Brain microvascular endothelial cell (primary cell): ENCODE measurements around the gene PROX1.

Experiments used
- DNase-seq: peaks from one replicate; pipeline ENCODE4 v3.0.0-alpha.2; 2020
- H3K27ac ChIP-seq: fragments of 250-450 bp; sonication (Bioruptor Pico); 2 replicates; pipeline ENCODE4 v1.5.1; 2020; ENCODE audit warnings: mild to moderate bottlenecking, moderate library complexity
- H3K27me3 ChIP-seq: fragments of 250-450 bp; sonication (Bioruptor Pico); replicated peaks from 2 replicates; pipeline ENCODE4 v1.5.1; 2020; ENCODE audit warnings: mild to moderate bottlenecking
- H3K36me3 ChIP-seq: fragments of 250-450 bp; sonication (Bioruptor Pico); replicated peaks from 2 replicates; pipeline ENCODE4 v1.5.1; 2020; ENCODE audit warnings: mild to moderate bottlenecking
- H3K4me3 ChIP-seq: 2 replicates; pipeline ENCODE4 v1.5.1; 2011; ENCODE audit warnings: low read depth, mild to moderate bottlenecking, control low read depth, low read length, moderate library complexity
- CTCF ChIP-seq: IDR thresholded peaks from 2 replicates; pipeline ENCODE4 v1.5.1; 2011; ENCODE audit warnings: low read depth, mild to moderate bottlenecking, moderate library complexity, low read length, control low read depth, inconsistent platforms; ENCODE audit errors: missing control alignments
- in situ Hi-C: cut with HindIII; loops from 2 replicates; pipeline ENCODE4 v1.10.0; 2017; ENCODE audit warnings: low sequenced_read_pairs, low pct_ligation_motif_present

Gene PROX1

GRCh38 chr1:213993929-213994328, 6.2 kb downstream of the PROX1 start:
- in situ Hi-C loops = no loop called here
- no peak overlapping the region for H3K4me3 ChIP-seq
- TF ChIP-seq CTCF = no peak
- H3K27me3 ChIP-seq = peaks cover 11% of the 10 kb centered on the region
- no peaks in the 10 kb centered on the region for H3K36me3 ChIP-seq
- no peak for DNase-seq
- H3K27ac ChIP-seq = no peak overlapping the region

GRCh38 chr1:213994888-213995287, 7.1 kb downstream of the PROX1 start:
- peaks cover 2% of the 10 kb centered on the region for H3K27me3 ChIP-seq
- no peaks in the 10 kb centered on the region for H3K36me3 ChIP-seq
- no peak overlapping the region for H3K4me3 ChIP-seq
- no peak for TF ChIP-seq CTCF
- in situ Hi-C loops = no loop called here
- DNase-seq = no peak
- H3K27ac ChIP-seq = no peak overlapping the region

GRCh38 chr1:213995603-213996002, 7.8 kb downstream of the PROX1 start:
- H3K27me3 ChIP-seq = no peaks in the 10 kb centered on the region
- no peak overlapping the region for H3K4me3 ChIP-seq
- in situ Hi-C loops = no loop called here
- no peaks in the 10 kb centered on the region for H3K36me3 ChIP-seq
- H3K27ac ChIP-seq = no peak overlapping the region
- DNase-seq = no peak
- no peak for TF ChIP-seq CTCF

- Histone ChIP-seq H3K4me3 (no peak overlapping the region), H3K27me3 (no peaks in the 10 kb centered on the region), H3K27ac (no peak overlapping the region), H3K36me3 (no peaks in the 10 kb centered on the region)
- in situ Hi-C loops = no loop called here
- no peak for TF ChIP-seq CTCF
- no peak for DNase-seq
Observed at GRCh38 chr1:213996320-213997037, 8.7 kb downstream of the PROX1 start.

- no peak for TF ChIP-seq CTCF
- no peak for DNase-seq
- H3K27ac ChIP-seq = no peak overlapping the region
- no peak overlapping the region for H3K4me3 ChIP-seq
- in situ Hi-C loops = no loop called here
- H3K27me3 ChIP-seq = no peaks in the 10 kb centered on the region
- no peaks in the 10 kb centered on the region for H3K36me3 ChIP-seq
Observed at GRCh38 chr1:213997038-213997771, 9.4 kb downstream of the PROX1 start.

GRCh38 chr1:213997772-213998107, 10.0 kb downstream of the PROX1 start:
- Histone ChIP-seq H3K27ac (no peak overlapping the region), H3K36me3 (no peaks in the 10 kb centered on the region), H3K27me3 (no peaks in the 10 kb centered on the region), H3K4me3 (no peak overlapping the region)
- TF ChIP-seq CTCF = no peak
- no peak for DNase-seq
- in situ Hi-C loops = no loop called here
